A549 treated with CpdA at 1 μM for 4 hours (cell line): ENCODE measurements around the gene ROR1. TPM values are rescaled to one million over a fixed set of nuclear protein-coding genes. Genes with fewer than 3 reads are reported as not detected.

Source experiments
- total RNA-seq: library from RNA; stranded (reverse); fragments of 200-300 nt; extraction: Qiagen RNA extraction; gene quantifications from 5 replicates; pipeline ENCODE4 v1.2.3, GENCODE V29; 2022; ENCODE audit warnings: low read depth

ROR1 gene
- 11.1 to 13.7 TPM (median 11.6 TPM) in 5 replicates for total RNA-seq

DNA sequence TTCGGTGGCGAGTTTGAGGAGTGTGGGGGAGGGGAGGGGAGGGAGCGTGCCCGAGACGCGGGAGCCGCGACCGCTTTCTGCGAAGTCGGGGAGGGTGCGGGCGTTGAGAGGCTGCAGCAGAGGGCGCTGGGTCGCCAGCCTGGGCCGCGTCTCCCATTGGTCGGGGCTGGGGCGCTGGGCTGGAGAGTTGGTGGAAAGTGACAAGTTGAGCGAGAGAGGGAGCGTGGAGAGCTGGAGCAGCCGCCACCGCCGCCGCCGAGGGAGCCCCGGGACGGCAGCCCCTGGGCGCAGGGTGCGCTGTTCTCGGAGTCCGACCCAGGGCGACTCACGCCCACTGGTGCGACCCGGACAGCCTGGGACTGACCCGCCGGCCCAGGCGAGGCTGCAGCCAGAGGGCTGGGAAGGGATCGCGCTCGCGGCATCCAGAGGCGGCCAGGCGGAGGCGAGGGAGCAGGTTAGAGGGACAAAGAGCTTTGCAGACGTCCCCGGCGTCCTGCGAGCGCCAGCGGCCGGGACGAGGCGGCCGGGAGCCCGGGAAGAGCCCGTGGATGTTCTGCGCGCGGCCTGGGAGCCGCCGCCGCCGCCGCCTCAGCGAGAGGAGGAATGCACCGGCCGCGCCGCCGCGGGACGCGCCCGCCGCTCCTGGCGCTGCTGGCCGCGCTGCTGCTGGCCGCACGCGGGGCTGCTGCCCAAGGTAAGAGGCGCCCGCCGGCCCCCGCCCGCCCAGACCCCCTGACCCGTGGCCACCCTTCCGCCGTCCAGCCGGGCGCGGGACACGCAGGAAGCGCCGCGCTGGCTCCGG, at the start of gene ROR1:
ROR1 (plus strand) TSS at position 203 of the 802 bp plus-strand sequence.

DNA sequence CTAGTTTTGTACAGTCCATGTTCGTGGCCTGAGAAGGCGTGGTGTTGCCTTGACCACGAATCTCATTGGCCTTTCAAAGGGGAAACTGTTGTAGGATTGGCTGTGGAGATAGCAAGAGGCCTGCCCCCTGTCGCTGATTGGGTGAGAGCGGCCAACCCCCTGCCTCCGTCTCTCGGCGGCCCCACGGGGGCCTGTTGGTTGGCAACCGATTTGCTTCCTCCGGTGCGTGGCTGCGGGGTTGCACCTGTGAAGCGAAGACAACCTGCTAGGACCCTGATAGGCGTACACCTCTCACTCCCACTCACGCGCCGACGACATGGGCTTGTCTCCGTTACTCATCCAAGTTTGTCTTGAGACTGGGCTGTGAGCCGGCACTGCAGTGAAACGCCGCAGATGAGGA, 429.6 kb downstream of the ROR1 start, which contains the start of gene UBE2U:
UBE2U (plus strand) TSS at position 204 of the 400 bp plus-strand sequence. CDS start 428 bp downstream, outside the sequence.

Other genes starting within 250 kb of the ROR1 start
- 34.1 to 39.2 TPM (median 38.7 TPM) in 5 replicates for gene PGM1, start 180.6 kb upstream of the ROR1 start, total RNA-seq